Stimulated activated CD4-positive, alpha-beta T cell treated with anti-CD3 and anti-CD28 coated beads, Interleukin-1b, Interleukin-23, amount 100 ng/mL, for 48 hours (primary cell): ENCODE measurements around the gene ATP10B.
"Not testable (repeated sequence)": the region's sequence is repeated elsewhere in the genome, so short reads cannot be mapped to it uniquely, and the experiment has no call there.

Source experiments
- DNase-seq: peaks from one replicate; pipeline ENCODE4 v3.0.0-alpha.2; 2020

The ATP10B gene

GRCh38 chr5:160852049-160852448 is at the start of gene ATP10B:
ATP10B (minus strand) TSS chr5:160852211; CDS start chr5:160688074, 164,137 bp downstream.
- no peak for DNase-seq

- no peak for DNase-seq
Observed at GRCh38 chr5:160901656-160902055, 49.6 kb upstream of the ATP10B start.

GRCh38 chr5:160899735-160900134 is 47.7 kb upstream of the ATP10B start:
- no peak for DNase-seq

GRCh38 chr5:160893180-160893964 is 41.4 kb upstream of the ATP10B start:
- not testable (repeated sequence) for DNase-seq

GRCh38 chr5:160887780-160888179 is 35.8 kb upstream of the ATP10B start:
- DNase-seq, result no peak

- not testable (repeated sequence) for DNase-seq
Observed at GRCh38 chr5:160873560-160874200, 21.7 kb upstream of the ATP10B start.

- DNase-seq, result no peak
Observed at GRCh38 chr5:160869989-160870521, 18.0 kb upstream of the ATP10B start.

- no peak for DNase-seq
Observed at GRCh38 chr5:160867976-160868375, 16.0 kb upstream of the ATP10B start.

- DNase-seq, result no peak
Observed at GRCh38 chr5:160851451-160851850, 560 bp downstream of the ATP10B start.

GRCh38 chr5:160850421-160850820 is 1.6 kb downstream of the ATP10B start:
- DNase-seq, result no peak

- no peak for DNase-seq
Observed at GRCh38 chr5:160847526-160848085, 4.4 kb downstream of the ATP10B start.

- DNase-seq, result no peak
Observed at GRCh38 chr5:160846642-160847041, 5.4 kb downstream of the ATP10B start.

- no peak for DNase-seq
Observed at GRCh38 chr5:160844177-160844576, 7.8 kb downstream of the ATP10B start.

GRCh38 chr5:160843240-160843639 is 8.8 kb downstream of the ATP10B start:
- no peak for DNase-seq

GRCh38 chr5:160837749-160838593 is 14.0 kb downstream of the ATP10B start:
- DNase-seq, result no peak

GRCh38 chr5:160837211-160837610 is 14.8 kb downstream of the ATP10B start:
- DNase-seq, result no peak

GRCh38 chr5:160835818-160836528 is 16.0 kb downstream of the ATP10B start:
- no peak for DNase-seq

- no peak for DNase-seq
Observed at GRCh38 chr5:160835376-160835775, 16.6 kb downstream of the ATP10B start.

GRCh38 chr5:160833806-160834205 is 18.2 kb downstream of the ATP10B start:
- no peak for DNase-seq

- no peak for DNase-seq
Observed at GRCh38 chr5:160831801-160832200, 20.2 kb downstream of the ATP10B start.

- DNase-seq, result no peak
Observed at GRCh38 chr5:160824301-160825001, 27.6 kb downstream of the ATP10B start.
